HUES6 (cell line): ENCODE measurements around the gene TEKT1.
"Not testable (repeated sequence)": the region's sequence is repeated elsewhere in the genome, so short reads cannot be mapped to it uniquely, and the experiment has no call there.

ENCODE experiments used
- H3K27ac ChIP-seq: 2 replicates; pipeline ENCODE4 v1.7.0; 2013; ENCODE audit warnings: low read depth, mild to moderate bottlenecking, low read length, inconsistent platforms
- H3K27me3 ChIP-seq: 2 replicates; pipeline ENCODE4 v1.6.1; 2013; ENCODE audit warnings: low read length; ENCODE audit not compliant: control insufficient read depth, insufficient read depth
- H3K36me3 ChIP-seq: 2 replicates; pipeline ENCODE4 v1.6.1; 2013; ENCODE audit warnings: low read length; ENCODE audit not compliant: control insufficient read depth, insufficient read depth
- H3K4me1 ChIP-seq: 2 replicates; pipeline ENCODE4 v1.6.1; 2013; ENCODE audit warnings: low read length; ENCODE audit not compliant: control insufficient read depth, insufficient read depth
- H3K4me3 ChIP-seq: 2 replicates; pipeline ENCODE4 v1.5.1; 2013; ENCODE audit warnings: low read depth, low read length
- H3K9ac ChIP-seq: one replicate; pipeline ENCODE4 v1.6.1; 2013; ENCODE audit warnings: mild to moderate bottlenecking, low read length
- H3K9me3 ChIP-seq: 2 replicates; pipeline ENCODE4 v1.6.1; 2013; ENCODE audit warnings: low read depth, low read length; ENCODE audit not compliant: control insufficient read depth, insufficient read depth

TEKT1 gene

DNA sequence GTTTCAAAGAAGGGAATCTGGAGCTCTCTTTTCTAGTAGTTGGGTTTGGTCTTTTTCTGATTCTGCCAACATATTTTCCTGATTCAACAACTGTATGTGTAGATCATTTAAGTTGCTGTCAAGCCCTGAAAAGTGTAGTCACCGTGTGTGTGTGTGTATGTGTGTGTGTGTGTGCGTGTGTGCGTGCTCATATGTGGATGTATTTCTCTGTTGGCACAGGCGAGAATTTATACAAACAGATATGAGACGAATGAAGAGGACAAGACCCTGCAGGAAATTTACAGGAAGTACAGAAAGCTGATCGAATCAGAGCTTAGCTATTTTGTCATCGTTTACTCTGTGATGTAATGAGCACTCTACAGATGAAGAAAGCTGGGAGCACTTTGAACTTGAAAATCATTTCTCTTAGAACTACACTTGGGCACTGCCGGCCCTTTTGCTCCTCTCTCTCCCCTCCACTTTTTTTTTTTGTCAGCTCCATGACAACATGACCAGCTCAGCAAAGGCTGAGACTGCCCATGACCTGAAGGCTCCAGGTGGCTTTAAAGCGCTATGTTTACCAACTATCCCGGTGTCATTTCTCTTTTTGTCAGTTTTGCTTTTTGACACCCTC lies 44.3 kb downstream of the TEKT1 start:
- Histone ChIP-seq H3K27me3 (peaks cover 30% of the 10 kb centered on the region), H3K9ac (no peak overlapping the region), H3K36me3 (no peaks in the 10 kb centered on the region), H3K27ac (no peak overlapping the region), H3K4me1 (no peaks in the 10 kb centered on the region), H3K4me3 (no peak overlapping the region), H3K9me3 (no peaks in the 10 kb centered on the region)

DNA sequence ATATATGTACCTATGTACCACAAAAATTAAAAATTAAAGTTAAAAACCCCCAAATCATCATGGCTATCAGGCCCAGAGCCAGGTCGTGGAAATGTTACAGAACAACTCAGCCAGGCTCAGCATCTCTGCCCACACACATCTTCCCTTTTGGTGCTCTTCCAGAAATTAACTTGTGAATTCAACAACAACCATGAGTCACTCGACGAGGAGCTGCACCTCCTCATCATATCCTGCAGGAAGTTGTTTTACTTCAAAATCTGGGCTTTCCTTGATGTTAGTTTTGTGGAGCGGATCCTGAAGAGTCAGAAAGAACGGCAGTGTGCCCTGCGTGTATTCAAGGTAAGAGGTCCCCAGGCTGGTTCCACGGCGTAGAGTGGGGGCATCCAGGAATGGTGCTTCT lies 44.9 kb downstream of the TEKT1 start:
- no peak overlapping the region for H3K4me3 ChIP-seq
- no peaks in the 10 kb centered on the region for H3K36me3 ChIP-seq
- H3K4me1 ChIP-seq, result no peaks in the 10 kb centered on the region
- H3K27me3 ChIP-seq, result peaks cover 31% of the 10 kb centered on the region
- H3K27ac ChIP-seq, result no peak overlapping the region
- no peaks in the 10 kb centered on the region for H3K9me3 ChIP-seq
- no peak overlapping the region for H3K9ac ChIP-seq

DNA sequence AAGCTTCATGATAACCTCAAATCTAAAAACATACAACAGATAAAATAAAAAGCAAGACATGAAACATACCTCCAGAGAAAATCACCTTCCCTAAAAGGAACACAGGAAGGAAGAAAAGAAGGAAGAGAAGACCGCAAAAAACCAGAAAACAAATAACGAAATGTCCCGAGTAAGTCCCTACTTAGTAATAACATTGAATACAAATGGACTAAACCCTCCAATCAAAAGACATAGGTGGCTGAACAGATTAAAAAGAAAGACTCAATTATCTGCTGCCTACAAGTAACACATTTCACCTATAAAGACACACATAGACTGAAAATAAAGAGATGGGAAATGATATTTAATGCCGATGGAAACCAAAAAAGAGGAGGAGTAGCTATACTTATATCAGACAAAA lies 49.3 kb downstream of the TEKT1 start:
- Histone ChIP-seq H3K9ac (no peak overlapping the region), H3K9me3 (no peaks in the 10 kb centered on the region), H3K27me3 (peaks cover 49% of the 10 kb centered on the region), H3K4me1 (no peaks in the 10 kb centered on the region), H3K4me3 (no peak overlapping the region), H3K36me3 (no peaks in the 10 kb centered on the region), H3K27ac (no peak overlapping the region)

DNA sequence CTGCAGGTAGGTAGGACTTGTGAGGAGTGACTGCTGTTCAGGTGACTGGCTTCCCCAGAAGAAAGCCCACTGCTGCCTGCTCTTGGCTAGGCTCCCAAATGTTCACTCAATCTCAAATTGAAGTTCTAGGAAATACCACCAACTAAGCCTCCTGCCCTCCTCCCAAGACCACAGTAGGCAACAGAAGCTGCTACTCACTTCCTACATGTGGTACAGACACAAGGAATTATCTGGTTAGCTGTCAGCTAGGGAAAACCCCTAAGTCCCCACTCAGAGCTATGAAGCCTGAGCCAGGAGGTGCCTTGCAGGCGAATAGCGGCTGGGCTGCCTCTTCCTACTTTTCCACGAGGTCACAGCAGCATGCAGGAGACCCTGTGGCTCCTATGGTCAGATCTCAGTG lies 50.6 kb downstream of the TEKT1 start:
- Histone ChIP-seq H3K9me3 (no peaks in the 10 kb centered on the region), H3K9ac (no peak overlapping the region), H3K36me3 (no peaks in the 10 kb centered on the region), H3K4me1 (no peaks in the 10 kb centered on the region), H3K27me3 (peaks cover 55% of the 10 kb centered on the region), H3K27ac (no peak overlapping the region), H3K4me3 (no peak overlapping the region)

DNA sequence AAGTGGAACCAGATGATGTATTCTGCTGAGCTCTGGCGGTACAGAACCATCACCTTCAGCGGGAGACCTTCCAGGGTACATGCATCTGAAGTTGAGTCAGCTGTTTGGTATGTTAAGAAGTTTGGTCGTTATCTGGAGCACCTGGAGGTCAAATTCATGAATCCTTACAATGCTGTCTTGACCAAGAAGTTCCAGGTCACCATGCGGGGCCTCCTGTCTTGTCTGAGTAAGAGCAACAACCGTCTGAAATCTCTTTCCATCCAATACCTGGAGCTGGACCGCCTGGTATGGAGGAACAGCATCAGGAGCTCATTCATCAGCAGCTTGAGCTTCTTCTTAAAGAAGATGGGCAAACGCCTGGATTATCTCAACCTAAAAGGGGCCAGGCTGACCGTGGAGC lies 51.5 kb downstream of the TEKT1 start:
- Histone ChIP-seq H3K4me3 (no peak overlapping the region), H3K27me3 (peaks cover 64% of the 10 kb centered on the region), H3K36me3 (no peaks in the 10 kb centered on the region), H3K4me1 (no peaks in the 10 kb centered on the region), H3K9me3 (no peaks in the 10 kb centered on the region), H3K27ac (no peak overlapping the region), H3K9ac (no peak overlapping the region)

DNA sequence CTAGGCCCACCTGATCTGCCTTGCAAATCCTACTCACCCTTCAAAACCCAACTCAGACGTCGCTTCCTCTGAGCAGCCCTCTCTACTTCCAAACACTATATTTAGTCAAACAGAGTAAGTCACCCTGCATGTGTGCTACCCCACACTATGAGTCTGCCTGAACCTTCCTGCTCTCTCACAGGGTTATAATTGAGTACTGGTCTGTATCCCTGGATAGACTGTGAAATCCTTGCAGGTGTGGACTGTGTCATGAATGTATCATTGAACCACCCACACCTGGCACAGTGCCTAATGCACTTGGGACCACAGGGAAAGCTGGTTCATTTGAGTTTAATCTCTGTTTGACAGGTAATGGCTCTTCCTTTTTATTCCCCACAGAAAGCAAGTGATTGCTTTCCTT lies 52.1 kb downstream of the TEKT1 start:
- no peak overlapping the region for H3K9ac ChIP-seq
- H3K27ac ChIP-seq, result no peak overlapping the region
- peaks cover 69% of the 10 kb centered on the region for H3K27me3 ChIP-seq
- no peaks in the 10 kb centered on the region for H3K36me3 ChIP-seq
- H3K4me3 ChIP-seq, result no peak overlapping the region
- no peaks in the 10 kb centered on the region for H3K9me3 ChIP-seq
- no peaks in the 10 kb centered on the region for H3K4me1 ChIP-seq

DNA sequence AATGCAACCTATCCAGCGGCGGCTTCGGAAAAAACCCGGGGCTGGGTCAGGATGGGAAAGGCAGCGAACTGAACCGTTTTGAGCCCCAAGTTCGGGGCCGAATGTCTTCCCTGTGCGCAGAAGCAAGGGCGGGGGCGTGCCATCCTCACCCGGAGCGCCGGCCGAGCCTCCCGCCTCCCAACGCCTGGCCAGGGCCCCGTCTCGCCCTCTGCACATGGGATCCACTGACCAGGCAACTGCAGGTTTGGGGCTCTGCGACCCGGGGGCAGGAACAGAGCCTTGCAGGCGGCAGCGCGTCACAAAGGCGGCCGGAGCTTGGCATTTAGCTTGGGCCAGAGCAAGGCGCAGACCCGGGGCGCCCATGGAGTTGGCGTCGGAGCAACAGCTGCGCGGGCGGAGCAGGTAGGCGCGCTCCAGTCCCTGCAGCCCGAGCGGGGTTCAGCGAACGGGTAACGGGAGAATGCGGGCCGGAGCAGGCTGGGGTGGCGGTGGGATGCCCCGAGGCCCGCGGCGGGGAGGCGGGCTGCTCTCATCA lies 55.6 kb downstream of the TEKT1 start, which contains the start of gene FBXO39:
TSS of gene FBXO39 (plus strand) at position 345 of the 535 bp plus-strand sequence. CDS start 3,654 bp downstream, outside the sequence.
- Histone ChIP-seq H3K4me3 (peak within 1 kb of the TSS; percentile 61), H3K27me3 (peaks cover 71% of the 10 kb centered on the region), H3K9ac (peak within 1 kb of the TSS; percentile 19), H3K27ac (no peak within 1 kb of the TSS), H3K36me3 (no peaks in the 10 kb centered on the region), H3K9me3 (no peaks in the 10 kb centered on the region), H3K4me1 (no peaks in the 10 kb centered on the region)

DNA sequence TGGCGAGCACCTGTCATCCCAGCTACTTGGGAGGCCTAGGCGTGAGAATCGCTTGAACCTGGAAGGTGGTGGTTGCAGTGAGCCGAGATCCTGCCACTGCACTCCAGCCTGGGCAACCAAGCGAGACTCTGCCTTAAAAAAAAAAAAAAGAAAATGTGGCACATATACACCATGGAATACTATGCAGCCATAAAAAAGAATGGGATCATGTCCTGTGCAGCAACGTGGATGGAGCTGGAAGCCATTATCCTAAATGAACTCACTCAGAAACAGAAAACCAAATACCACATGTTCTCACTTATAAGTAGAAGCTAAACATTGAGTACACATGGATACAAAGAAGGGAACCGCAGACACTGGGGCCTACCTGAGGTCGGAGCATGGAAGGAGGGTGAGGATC lies 56.6 kb downstream of the TEKT1 start:
- H3K9ac ChIP-seq, H3K4me1 ChIP-seq, H3K4me3 ChIP-seq, H3K36me3 ChIP-seq, H3K9me3 ChIP-seq, H3K27ac ChIP-seq: not testable (repeated sequence)
- peaks cover 65% of the 10 kb centered on the region for H3K27me3 ChIP-seq

DNA sequence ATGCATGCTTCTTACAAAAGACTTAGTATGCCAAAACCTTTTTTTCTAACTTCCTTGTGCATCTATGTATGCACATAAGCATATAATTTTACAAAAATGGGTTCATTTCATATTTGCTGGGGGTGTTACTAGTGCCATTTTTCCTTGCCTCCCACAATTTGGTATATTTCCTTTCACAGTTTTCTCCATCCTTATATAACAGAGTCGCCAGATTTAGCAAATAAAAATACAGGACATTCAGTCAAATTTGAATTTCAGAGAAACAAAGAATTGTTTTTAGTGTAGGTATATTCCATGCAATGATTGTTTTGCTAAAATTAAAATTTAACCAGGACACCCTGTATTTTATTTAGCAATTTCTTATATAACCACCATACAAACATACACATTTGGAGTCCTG lies 59.5 kb downstream of the TEKT1 start:
- Histone ChIP-seq H3K27me3 (peaks cover 39% of the 10 kb centered on the region), H3K9ac (no peak overlapping the region), H3K9me3 (peaks cover 13% of the 10 kb centered on the region; the same call in 1 of the 2 replicates), H3K4me1 (no peaks in the 10 kb centered on the region), H3K27ac (no peak overlapping the region), H3K36me3 (no peaks in the 10 kb centered on the region), H3K4me3 (no peak overlapping the region)

DNA sequence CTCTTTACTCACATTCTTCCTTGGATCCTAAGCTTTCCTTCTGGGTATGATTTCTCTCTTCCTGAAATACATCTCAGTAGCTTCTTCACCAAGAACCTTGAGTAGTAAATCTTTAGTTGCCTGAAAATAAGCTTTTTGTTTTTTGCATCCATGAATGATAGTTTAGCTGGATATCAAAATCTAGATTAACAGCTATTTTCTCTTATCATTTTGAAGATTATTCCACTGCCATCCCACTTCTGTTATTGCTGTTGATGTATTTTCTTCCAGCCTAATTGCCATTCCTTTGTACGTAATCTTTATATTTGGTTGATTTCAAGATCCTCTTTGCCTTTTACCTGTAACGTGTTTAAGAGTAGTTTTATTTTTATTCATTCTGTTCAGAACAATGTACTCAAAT lies 63.1 kb downstream of the TEKT1 start:
- Histone ChIP-seq H3K4me3 (no peak overlapping the region), H3K27ac (no peak overlapping the region), H3K36me3 (no peaks in the 10 kb centered on the region), H3K27me3 (peaks cover 21% of the 10 kb centered on the region; the same call in 1 of the 2 replicates), H3K9ac (no peak overlapping the region), H3K9me3 (peaks cover 13% of the 10 kb centered on the region; the same call in 1 of the 2 replicates), H3K4me1 (no peaks in the 10 kb centered on the region)

DNA sequence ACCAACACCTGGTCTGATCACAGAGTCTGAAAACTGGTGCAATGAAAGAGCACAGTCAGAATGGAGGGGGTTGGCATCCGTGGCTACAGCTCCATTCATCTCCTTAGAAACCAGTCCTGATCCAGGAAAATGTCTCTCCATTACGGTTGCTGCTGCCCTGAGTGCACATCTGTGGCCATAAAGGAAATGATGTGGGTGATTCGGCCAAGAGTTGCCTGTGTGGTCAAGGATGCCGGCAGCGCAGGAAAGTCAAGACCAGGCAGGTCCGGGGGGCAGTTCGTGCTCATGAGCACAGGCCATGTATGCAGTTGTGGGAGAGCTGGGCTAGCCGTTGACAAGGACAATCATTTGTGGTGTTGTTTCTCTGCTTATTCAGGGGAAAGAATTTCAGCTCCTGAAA lies 69.8 kb downstream of the TEKT1 start:
- H3K4me1 ChIP-seq, result peaks cover 9% of the 10 kb centered on the region
- H3K4me3 ChIP-seq, result no peak overlapping the region
- no peaks in the 10 kb centered on the region for H3K36me3 ChIP-seq
- H3K27ac ChIP-seq, result no peak overlapping the region
- no peaks in the 10 kb centered on the region for H3K9me3 ChIP-seq
- peaks cover 9% of the 10 kb centered on the region; the same call in 1 of the 2 replicates for H3K27me3 ChIP-seq
- H3K9ac ChIP-seq, result no peak overlapping the region
